CD4-positive, alpha-beta memory T cell (primary cell): Measurements from ENCODE around the gene PREX1. TPM values are rescaled to one million over a fixed set of nuclear protein-coding genes. Genes with fewer than 3 reads are reported as not detected.

Source experiments
- CTCF ChIA-PET: fragments of 350-600 bp; sonication (Branson Sonifier 250); formaldehyde crosslinking; loops from one replicate; lab custom pipeline; 2021; ENCODE audit warnings: inconsistent platforms; ENCODE audit not compliant: partially characterized antibody; lab: Charles Lee
- POLR2A ChIA-PET: fragments of 350-600 bp; sonication (Branson Sonifier 250); formaldehyde crosslinking; loops from one replicate; lab custom pipeline; 2021; ENCODE audit not compliant: partially characterized antibody; lab: Charles Lee
- DNase-seq, 5 donors: peaks; one replicate each; pipeline versions ENCODE4 v3.0.0 to v3.0.0-alpha.2; 2020 to 2022; ENCODE audit warnings: mixed read lengths in 1 of 5
- H3K27ac ChIP-seq: one replicate; pipeline ENCODE4 v1.7.0; 2013; ENCODE audit warnings: low read depth, low read length
- H3K27me3 ChIP-seq: 2 replicates; pipeline ENCODE4 v1.7.0; 2013; ENCODE audit warnings: mild to moderate bottlenecking, low read length, moderate library complexity; ENCODE audit not compliant: insufficient read depth
- H3K36me3 ChIP-seq: 2 replicates; pipeline ENCODE4 v1.7.0; 2013; ENCODE audit warnings: mild to moderate bottlenecking, low read length, moderate library complexity; ENCODE audit not compliant: insufficient read depth
- H3K4me1 ChIP-seq: 2 replicates; pipeline ENCODE4 v1.7.0; 2013; ENCODE audit warnings: mild to moderate bottlenecking, low read length, moderate library complexity; ENCODE audit not compliant: insufficient read depth
- H3K4me3 ChIP-seq, 2 donors: one replicate each; pipeline ENCODE4 v1.7.0; 2013; ENCODE audit warnings: low read length in 2 of 2, mild to moderate bottlenecking in 1 of 2
- H3K9me3 ChIP-seq, 2 donors: one replicate each; pipeline ENCODE4 v1.7.0; 2013; ENCODE audit warnings: low read length in 2 of 2, control low read depth in 1 of 2; ENCODE audit not compliant: control insufficient read depth in 1 of 2
- H3K27ac Mint-ChIP-seq, 7 donors: one replicate each; pipeline ENCODE4 v1.8.0; 2020 to 2021; ENCODE audit warnings: mixed read lengths in 7 of 7, mild to moderate bottlenecking in 6 of 7, inconsistent platforms in 3 of 7, moderate library complexity in 3 of 7
- H3K27me3 Mint-ChIP-seq, 2 donors: one replicate each; pipeline ENCODE4 v1.8.0; 2020 to 2021; ENCODE audit warnings: mixed read lengths in 2 of 2
- H3K36me3 Mint-ChIP-seq, 2 donors: one replicate each; pipeline ENCODE4 v1.8.0; 2020 to 2021; ENCODE audit warnings: mixed read lengths in 2 of 2, inconsistent platforms in 1 of 2, mild to moderate bottlenecking in 1 of 2
- H3K4me1 Mint-ChIP-seq, 4 donors: one replicate each; pipeline ENCODE4 v1.8.0; 2020 to 2021; ENCODE audit warnings: mixed read lengths in 4 of 4, mild to moderate bottlenecking in 1 of 4
- H3K4me3 Mint-ChIP-seq, 8 donors: one replicate each; pipeline ENCODE4 v1.8.0; 2020 to 2021; ENCODE audit warnings: mixed read lengths in 8 of 8, mild to moderate bottlenecking in 7 of 8, moderate library complexity in 6 of 8, inconsistent platforms in 3 of 8
- H3K9me3 Mint-ChIP-seq, 8 donors: one replicate each; pipeline ENCODE4 v1.8.0; 2020 to 2021; ENCODE audit warnings: mixed read lengths in 8 of 8, mild to moderate bottlenecking in 5 of 8, inconsistent platforms in 3 of 8, moderate library complexity in 1 of 8
- intact Hi-C: fragments of 100-400 bp; cut with micrococcal nuclease; formaldehyde crosslinking; loops from one replicate; pipeline ENCODE4 v1.15.1; 2023
- polyA plus RNA-seq, 2 donors: library from polyadenylated mRNA; unstranded; fragments of 300-500 nt; fragmentation: Illumina TruSeq; gene quantifications; one replicate each; pipeline ENCODE4 v1.2.3, GENCODE V29; 2021
- total RNA-seq, 2 experiments: library from RNA; stranded (reverse); gene quantifications; one replicate each; pipeline ENCODE4 v1.2.3, GENCODE V29; 2021

PREX1 gene
- total and polyA plus RNA-seq, 4 experiments from 2014 or later = 10.6 to 165 (median 122) TPM

- peaks cover 71% of the 10 kb centered on the region for H3K36me3 ChIP-seq
- no peaks in the 10 kb centered on the region for H3K27me3 ChIP-seq
- Mint-ChIP-seq H3K27ac (peak overlapping the region; percentile 19 to 88 (median 74)), H3K36me3 (peaks cover 23 to 65% of the 10 kb centered on the region in 2 donors), H3K9me3 (peaks cover 0 to 1% (median 0%) of the 10 kb centered on the region in 8 donors), H3K4me1 (peaks cover 3 to 16% (median 5%) of the 10 kb centered on the region in 4 donors), H3K27me3 (no peaks in the 10 kb centered on the region), H3K4me3 (peak overlapping the region in 1 of 8 donors; percentile 42)
- ChIA-PET POLR2A (no interaction called here), CTCF (no interaction called here)
- no peak overlapping the region for H3K27ac ChIP-seq
- peak in 3 of 5 donors; percentile 16 to 54 (median 33) for DNase-seq
- H3K4me3 ChIP-seq = no peak overlapping the region
- H3K4me1 ChIP-seq = peaks cover 4% of the 10 kb centered on the region
- intact Hi-C loops = no loop called here
- no peaks in the 10 kb centered on the region for H3K9me3 ChIP-seq
Observed at GRCh38 chr20:48626226-48626937, 201.4 kb downstream of the PREX1 start.

GRCh38 chr20:48625136-48625900 is 202.5 kb downstream of the PREX1 start:
- H3K27me3 Mint-ChIP-seq = no peaks in the 10 kb centered on the region
- peaks cover 10 to 26% (median 13%) of the 10 kb centered on the region in 4 donors for H3K4me1 Mint-ChIP-seq
- DNase-seq = no peak
- POLR2A ChIA-PET = no interaction called here
- CTCF ChIA-PET = interaction anchor here (0.8 to 7.2 kb wide), 2 partner anchors 11 to 948 kb away, joined by 3 to 78 read pairs; no protein-coding TSS in a partner anchor
- Histone ChIP-seq H3K9me3 (no peaks in the 10 kb centered on the region), H3K4me1 (peaks cover 13% of the 10 kb centered on the region), H3K27me3 (no peaks in the 10 kb centered on the region), H3K36me3 (peaks cover 60% of the 10 kb centered on the region), H3K27ac (no peak overlapping the region), H3K4me3 (no peak overlapping the region)
- peaks cover 0 to 1% (median 0%) of the 10 kb centered on the region in 8 donors for H3K9me3 Mint-ChIP-seq
- H3K36me3 Mint-ChIP-seq = peaks cover 19 to 64% of the 10 kb centered on the region in 2 donors
- no peak overlapping the region for H3K4me3 Mint-ChIP-seq
- intact Hi-C loops = no loop called here
- H3K27ac Mint-ChIP-seq = peak overlapping the region in 2 of 7 donors; percentile 15 to 32

GRCh38 chr20:48624315-48625020 is 203.3 kb downstream of the PREX1 start:
- H3K36me3 ChIP-seq = peaks cover 52% of the 10 kb centered on the region
- intact Hi-C loops = no loop called here
- Mint-ChIP-seq H3K27ac (no peak overlapping the region), H3K27me3 (no peaks in the 10 kb centered on the region), H3K4me3 (peak overlapping the region in 1 of 8 donors; percentile 10), H3K4me1 (peaks cover 10 to 26% (median 13%) of the 10 kb centered on the region in 4 donors), H3K9me3 (peaks cover 0 to 1% (median 0%) of the 10 kb centered on the region in 8 donors), H3K36me3 (peaks cover 14 to 55% of the 10 kb centered on the region in 2 donors)
- no peaks in the 10 kb centered on the region for H3K27me3 ChIP-seq
- peaks cover 13% of the 10 kb centered on the region for H3K4me1 ChIP-seq
- H3K27ac ChIP-seq = no peak overlapping the region
- H3K4me3 ChIP-seq = no peak overlapping the region
- no peak for DNase-seq
- ChIA-PET CTCF (interaction anchor here (7.2 kb wide), 1 partner anchor 947 kb away, joined by 78 read pairs; no protein-coding TSS in a partner anchor), POLR2A (no interaction called here)
- H3K9me3 ChIP-seq = no peaks in the 10 kb centered on the region

GRCh38 chr20:48623906-48624265 is 203.9 kb downstream of the PREX1 start:
- Histone ChIP-seq H3K27me3 (no peaks in the 10 kb centered on the region), H3K36me3 (peaks cover 46% of the 10 kb centered on the region), H3K4me3 (no peak overlapping the region), H3K4me1 (peaks cover 13% of the 10 kb centered on the region), H3K27ac (no peak overlapping the region), H3K9me3 (no peaks in the 10 kb centered on the region)
- Mint-ChIP-seq H3K27me3 (no peaks in the 10 kb centered on the region), H3K9me3 (peaks cover 0 to 1% (median 0%) of the 10 kb centered on the region in 8 donors), H3K4me1 (peaks cover 10 to 26% (median 13%) of the 10 kb centered on the region in 4 donors), H3K36me3 (peaks cover 14 to 49% of the 10 kb centered on the region in 2 donors), H3K4me3 (no peak overlapping the region), H3K27ac (peak overlapping the region in 2 of 7 donors; percentile 23 to 29)
- intact Hi-C loops = no loop called here
- CTCF ChIA-PET = interaction anchor here (7.2 kb wide), 1 partner anchor 947 kb away, joined by 78 read pairs; no protein-coding TSS in a partner anchor
- DNase-seq = no peak
- POLR2A ChIA-PET = interaction anchor here (0.8 kb wide), 1 partner anchor 20 kb away, joined by 4 read pairs; no protein-coding TSS in a partner anchor

- H3K36me3 Mint-ChIP-seq = peaks cover 14 to 44% of the 10 kb centered on the region in 2 donors
- peaks cover 0 to 1% (median 0%) of the 10 kb centered on the region in 8 donors for H3K9me3 Mint-ChIP-seq
- H3K27me3 ChIP-seq = no peaks in the 10 kb centered on the region
- H3K4me1 ChIP-seq = peaks cover 13% of the 10 kb centered on the region
- no peak overlapping the region for H3K4me3 ChIP-seq
- peak overlapping the region in 1 of 8 donors; percentile 17 for H3K4me3 Mint-ChIP-seq
- H3K27ac ChIP-seq = no peak overlapping the region
- H3K4me1 Mint-ChIP-seq = peaks cover 10 to 26% (median 13%) of the 10 kb centered on the region in 4 donors
- no peaks in the 10 kb centered on the region for H3K27me3 Mint-ChIP-seq
- ChIA-PET POLR2A (interaction anchor here (0.8 kb wide), 1 partner anchor 20 kb away, joined by 4 read pairs; no protein-coding TSS in a partner anchor), CTCF (interaction anchor here (7.2 kb wide), 1 partner anchor 946 kb away, joined by 78 read pairs; no protein-coding TSS in a partner anchor)
- no peak for DNase-seq
- H3K9me3 ChIP-seq = no peaks in the 10 kb centered on the region
- H3K36me3 ChIP-seq = peaks cover 40% of the 10 kb centered on the region
- H3K27ac Mint-ChIP-seq = peak overlapping the region in 3 of 7 donors; percentile 29 to 55 (median 40)
- intact Hi-C loops = no loop called here
Observed at GRCh38 chr20:48623176-48623905, 204.5 kb downstream of the PREX1 start.

GRCh38 chr20:48622421-48622820 is 205.4 kb downstream of the PREX1 start:
- H3K9me3 ChIP-seq = no peaks in the 10 kb centered on the region
- no peaks in the 10 kb centered on the region for H3K27me3 ChIP-seq
- DNase-seq = no peak
- H3K36me3 Mint-ChIP-seq = peaks cover 14 to 40% of the 10 kb centered on the region in 2 donors
- H3K4me1 Mint-ChIP-seq = peaks cover 10 to 26% (median 13%) of the 10 kb centered on the region in 4 donors
- H3K27me3 Mint-ChIP-seq = no peaks in the 10 kb centered on the region
- ChIA-PET CTCF (interaction anchor here (0.9 to 7.2 kb wide), 5 partner anchors 9 to 959 kb away, joined by 3 to 78 read pairs (median 41); no protein-coding TSS in a partner anchor), POLR2A (no interaction called here)
- intact Hi-C loops = no loop called here
- no peak overlapping the region for H3K27ac ChIP-seq
- no peak overlapping the region for H3K4me3 ChIP-seq
- H3K4me1 ChIP-seq = peaks cover 13% of the 10 kb centered on the region
- H3K27ac Mint-ChIP-seq = peak overlapping the region in 6 of 7 donors; percentile 5 to 85 (median 50)
- no peak overlapping the region for H3K4me3 Mint-ChIP-seq
- peaks cover 32% of the 10 kb centered on the region for H3K36me3 ChIP-seq
- peaks cover 0 to 1% (median 0%) of the 10 kb centered on the region in 8 donors for H3K9me3 Mint-ChIP-seq
